ENCODE data around the gene AGGF1. TPM values are rescaled to one million over a fixed set of nuclear protein-coding genes. Genes with fewer than 3 reads are reported as not detected.

The AGGF1 gene
- polyA plus RNA-seq, 1 donor (not counting 4 experiments of a cell fraction or from before 2014, with no cell fraction given) = 20.1 TPM

DNA sequence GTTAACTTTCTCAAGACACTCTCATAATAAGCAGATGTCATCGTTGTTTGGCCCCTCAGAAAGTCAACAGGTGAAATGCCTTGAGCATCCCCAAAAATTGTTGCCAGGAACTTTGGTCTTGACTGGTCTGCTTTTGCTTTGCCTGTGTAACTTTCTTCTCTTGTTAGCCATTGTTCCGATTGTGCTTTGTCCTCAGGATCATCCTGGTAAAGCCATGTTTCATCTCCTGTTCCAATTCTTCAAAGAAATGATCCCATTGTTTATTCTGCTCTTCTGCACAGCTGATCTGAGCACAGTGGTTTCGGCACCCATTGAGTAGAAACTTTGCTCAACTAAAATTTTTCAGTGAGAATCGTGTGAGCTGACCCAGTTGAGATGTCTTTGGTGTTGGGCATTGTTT, 65.0 kb downstream of the AGGF1 start:
- H4K20me1 ChIP-seq (ENCODE audit: control insufficient read depth, extremely low read depth, insufficient read depth, low read length) = no peaks in the 10 kb centered on the region
- TF ChIP-seq, protein P1, sequence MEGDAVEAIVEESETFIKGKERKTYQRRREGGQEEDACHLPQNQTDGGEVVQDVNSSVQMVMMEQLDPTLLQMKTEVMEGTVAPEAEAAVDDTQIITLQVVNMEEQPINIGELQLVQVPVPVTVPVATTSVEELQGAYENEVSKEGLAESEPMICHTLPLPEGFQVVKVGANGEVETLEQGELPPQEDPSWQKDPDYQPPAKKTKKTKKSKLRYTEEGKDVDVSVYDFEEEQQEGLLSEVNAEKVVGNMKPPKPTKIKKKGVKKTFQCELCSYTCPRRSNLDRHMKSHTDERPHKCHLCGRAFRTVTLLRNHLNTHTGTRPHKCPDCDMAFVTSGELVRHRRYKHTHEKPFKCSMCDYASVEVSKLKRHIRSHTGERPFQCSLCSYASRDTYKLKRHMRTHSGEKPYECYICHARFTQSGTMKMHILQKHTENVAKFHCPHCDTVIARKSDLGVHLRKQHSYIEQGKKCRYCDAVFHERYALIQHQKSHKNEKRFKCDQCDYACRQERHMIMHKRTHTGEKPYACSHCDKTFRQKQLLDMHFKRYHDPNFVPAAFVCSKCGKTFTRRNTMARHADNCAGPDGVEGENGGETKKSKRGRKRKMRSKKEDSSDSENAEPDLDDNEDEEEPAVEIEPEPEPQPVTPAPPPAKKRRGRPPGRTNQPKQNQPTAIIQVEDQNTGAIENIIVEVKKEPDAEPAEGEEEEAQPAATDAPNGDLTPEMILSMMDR (optimal IDR thresholded peaks at IDR 0.05 in 1 of 3, IDR thresholded peaks at IDR 0.05 in 1 of 3, conservative IDR thresholded peaks at IDR 0.05 in 1 of 3; ENCODE audit: extremely low read depth in 1 of 3, insufficient read depth in 2 of 3, low read length in 3 of 3) = no peak
- no peak for TF ChIP-seq EZH2 (IDR thresholded peaks at IDR 0.05; ENCODE audit: low read length)
- H3K4me3 ChIP-seq (ENCODE audit: control insufficient read depth in 2 of 3, extremely low read depth in 1 of 3, insufficient read depth in 2 of 3, low read depth in 1 of 3, low read length in 3 of 3) = no peak overlapping the region
- no peak overlapping the region for H3K9ac ChIP-seq (ENCODE audit: control insufficient read depth, extremely low read depth, insufficient read depth, low read length)
- dilution Hi-C loops (cut with MboI; ENCODE audit: extremely low pct_ligation_motif_present, low sequenced_read_pairs) = no loop called here
- no peaks in the 10 kb centered on the region for H3K4me1 ChIP-seq (ENCODE audit: control insufficient read depth, extremely low read depth, insufficient read depth, low read length)
- H2AFZ ChIP-seq (ENCODE audit: control insufficient read depth, low read length) = no peak overlapping the region
- no peaks in the 10 kb centered on the region for H3K9me1 ChIP-seq (ENCODE audit: control insufficient read depth, extremely low read depth, insufficient read depth, low read length)
- H3K4me2 ChIP-seq (ENCODE audit: control insufficient read depth, extremely low read depth, insufficient read depth, low read depth, low read length) = no peak overlapping the region
- FAIRE-seq = no peak
- DNase-seq (ENCODE audit: low read depth, low spot score) = no peak
- no peaks in the 10 kb centered on the region for H3K36me3 ChIP-seq (ENCODE audit: control insufficient read depth in 2 of 2, extremely low read depth in 1 of 2, insufficient read depth in 2 of 2, low read length in 2 of 2)
- H3K27ac ChIP-seq (ENCODE audit: control insufficient read depth, insufficient read depth, low read length) = no peak overlapping the region
- H3K79me2 ChIP-seq (ENCODE audit: control insufficient read depth, insufficient read depth, low read length) = no peaks in the 10 kb centered on the region
- no peaks in the 10 kb centered on the region for H3K9me3 ChIP-seq (ENCODE audit: control insufficient read depth, low read depth, low read length)
- H3K27me3 ChIP-seq (ENCODE audit: control insufficient read depth, extremely low read depth, insufficient read depth, low read length) = peaks cover 4% of the 10 kb centered on the region

GRCh38 chr5:77101298-77101697, 71.1 kb downstream of the AGGF1 start:
- Histone ChIP-seq H3K9ac (ENCODE audit: control insufficient read depth, extremely low read depth, insufficient read depth, low read length) (no peak overlapping the region), H3K36me3 (ENCODE audit: control insufficient read depth in 2 of 2, extremely low read depth in 1 of 2, insufficient read depth in 2 of 2, low read length in 2 of 2) (no peaks in the 10 kb centered on the region), H3K79me2 (ENCODE audit: control insufficient read depth, insufficient read depth, low read length) (no peaks in the 10 kb centered on the region), H3K27me3 (ENCODE audit: control insufficient read depth, extremely low read depth, insufficient read depth, low read length) (no peaks in the 10 kb centered on the region), H3K4me1 (ENCODE audit: control insufficient read depth, extremely low read depth, insufficient read depth, low read length) (peaks cover 3% of the 10 kb centered on the region), H3K27ac (ENCODE audit: control insufficient read depth, insufficient read depth, low read length) (no peak overlapping the region), H4K20me1 (ENCODE audit: control insufficient read depth, extremely low read depth, insufficient read depth, low read length) (no peaks in the 10 kb centered on the region), H3K4me3 (ENCODE audit: control insufficient read depth in 2 of 3, extremely low read depth in 1 of 3, insufficient read depth in 2 of 3, low read depth in 1 of 3, low read length in 3 of 3) (no peak overlapping the region), H3K9me1 (ENCODE audit: control insufficient read depth, extremely low read depth, insufficient read depth, low read length) (no peaks in the 10 kb centered on the region), H3K4me2 (ENCODE audit: control insufficient read depth, extremely low read depth, insufficient read depth, low read depth, low read length) (no peak overlapping the region), H3K9me3 (ENCODE audit: control insufficient read depth, low read depth, low read length) (no peaks in the 10 kb centered on the region), H2AFZ (ENCODE audit: control insufficient read depth, low read length) (no peak overlapping the region)
- DNase-seq (ENCODE audit: low read depth, low spot score) = no peak
- TF ChIP-seq EZH2 (IDR thresholded peaks at IDR 0.05; ENCODE audit: low read length) = no peak
- TF ChIP-seq, protein P1 (optimal IDR thresholded peaks at IDR 0.05 in 1 of 3, IDR thresholded peaks at IDR 0.05 in 1 of 3, conservative IDR thresholded peaks at IDR 0.05 in 1 of 3; ENCODE audit: extremely low read depth in 1 of 3, insufficient read depth in 2 of 3, low read length in 3 of 3) = no peak
- peak; percentile 43 for FAIRE-seq
- dilution Hi-C loops (cut with MboI; ENCODE audit: extremely low pct_ligation_motif_present, low sequenced_read_pairs) = no loop called here
